Measurements from ENCODE around the gene PRICKLE4. TPM values are rescaled to one million over a fixed set of nuclear protein-coding genes. Genes with fewer than 3 reads are reported as not detected.

The PRICKLE4 gene
- total RNA-seq, 4 donors from 2014 or later: 15.5 to 38.4 (median 23.0) TPM

GRCh38 chr6:41733707-41734665 is 46.6 kb upstream of the PRICKLE4 start:
- Histone ChIP-seq H3K27ac (peak overlapping the region; percentile 95 to 98 (median 97)), H3K9me3 (no peaks in the 10 kb centered on the region), H3K27me3 (no peaks in the 10 kb centered on the region), H3K4me3 (peak overlapping the region; percentile 68 to 88 (median 84)), H3K4me1 (peaks cover 3 to 55% (median 37%) of the 10 kb centered on the region in 4 donors), H3K36me3 (no peaks in the 10 kb centered on the region)
- peak; percentile 31 to 47 for DNase-seq (ENCODE audit: low spot score in 2 of 2)
- TF ChIP-seq CTCF (IDR thresholded peaks at IDR 0.05) (peak in 1 of 5 experiments; percentile 15), POLR2A (IDR thresholded peaks at IDR 0.05) (peak in 1 of 2 donors; percentile 33), EP300 (IDR thresholded peaks at IDR 0.05) (peak in 1 of 2 donors; percentile 29)
- WGBS, 2 donors: 1 to 2% methylated on average over 27 to 60 of the region's 73 CpGs

- TF ChIP-seq EP300 (IDR thresholded peaks at IDR 0.05) (no peak), CTCF (IDR thresholded peaks at IDR 0.05) (no peak), POLR2A (IDR thresholded peaks at IDR 0.05) (no peak)
- Histone ChIP-seq H3K27me3 (no peaks in the 10 kb centered on the region), H3K9me3 (no peaks in the 10 kb centered on the region), H3K4me3 (peak overlapping the region; percentile 68 to 88 (median 84)), H3K36me3 (no peaks in the 10 kb centered on the region), H3K4me1 (peaks cover 3 to 49% (median 36%) of the 10 kb centered on the region in 4 donors), H3K27ac (peak overlapping the region; percentile 95 to 98 (median 97))
- WGBS, 2 donors: 0% methylated on average over 34 to 44 of the region's 76 CpGs
- peak; percentile 72 to 83 for DNase-seq (ENCODE audit: low spot score in 2 of 2)
These were observed 45.7 kb upstream of the PRICKLE4 start for GRCh38 chr6:41734666-41735426.

GRCh38 chr6:41735427-41736185 is 45.0 kb upstream of the PRICKLE4 start, which contains the start of gene TFEB:
Gene TFEB (minus strand): TSS chr6:41735608. CDS start chr6:41691213, 44,395 bp downstream.
- WGBS, 2 donors: 10 to 35% methylated on average over 10 to 33 of the region's 50 CpGs
- H3K27me3 ChIP-seq: no peaks in the 10 kb centered on the region
- peak in 1 of 2 donors; percentile 86 for TF ChIP-seq EP300 (IDR thresholded peaks at IDR 0.05)
- peak; percentile 93 to 99 (median 99) for TF ChIP-seq CTCF (IDR thresholded peaks at IDR 0.05)
- TF ChIP-seq POLR2A (IDR thresholded peaks at IDR 0.05): peak; percentile 89 to 90
- peak within 1 kb of the TSS; percentile 95 to 98 (median 97) for H3K27ac ChIP-seq
- peak; percentile 92 for DNase-seq (ENCODE audit: low spot score in 2 of 2)
- H3K4me1 ChIP-seq: peaks cover 3 to 41% (median 29%) of the 10 kb centered on the region in 4 donors
- H3K36me3 ChIP-seq: no peaks in the 10 kb centered on the region
- H3K9me3 ChIP-seq: no peaks in the 10 kb centered on the region
- H3K4me3 ChIP-seq: peak within 1 kb of the TSS; percentile 68 to 88 (median 84)

GRCh38 chr6:41736186-41736733 is 44.3 kb upstream of the PRICKLE4 start:
- WGBS, 2 donors: 64 to 68% methylated on average over 6 of the region's 6 CpGs
- no peak for DNase-seq (ENCODE audit: low spot score in 2 of 2)
- H3K4me3 ChIP-seq: peak overlapping the region in 1 of 4 donors; percentile 86

More at GRCh38 chr6:41736186-41736733, 44.3 kb upstream of the PRICKLE4 start:
- H3K27ac ChIP-seq: no peak overlapping the region
- no peaks in the 10 kb centered on the region for H3K36me3 ChIP-seq
- H3K9me3 ChIP-seq: no peaks in the 10 kb centered on the region
- no peaks in the 10 kb centered on the region for H3K27me3 ChIP-seq
- TF ChIP-seq EP300 (IDR thresholded peaks at IDR 0.05): no peak
- TF ChIP-seq POLR2A (IDR thresholded peaks at IDR 0.05): no peak
- TF ChIP-seq CTCF (IDR thresholded peaks at IDR 0.05): no peak
- H3K4me1 ChIP-seq: peaks cover 3 to 35% (median 25%) of the 10 kb centered on the region in 4 donors

Data from tibial nerve (tissue), 4 donors.